Upper lobe of left lung (tissue), 4 donors: Measurements from ENCODE around the gene CDK6.

Source experiments
- CTCF ChIP-seq, 6 experiments: fragments of 450-650 bp in 4 of 6; fragments of 200-600 bp in 2 of 6; sonication (generic) in 2 of 6; IDR thresholded peaks; one replicate each; pipeline ENCODE4 v1.5.1; 2016 to 2019; ENCODE audit warnings: antibody characterized with exemption in 6 of 6
- EP300 ChIP-seq, 4 donors: sonication (generic); formaldehyde crosslinking; IDR thresholded peaks; one replicate each; pipeline ENCODE4 v1.5.1; 2017; ENCODE audit warnings: antibody characterized with exemption in 4 of 4, control low read depth in 2 of 4
- POLR2A ChIP-seq, 4 donors: fragments of 450-650 bp; IDR thresholded peaks; one replicate each; pipeline ENCODE4 v1.5.1; 2016 to 2017; ENCODE audit warnings: antibody characterized with exemption in 4 of 4, mild to moderate bottlenecking in 2 of 4

GRCh38 chr7:92730808-92731207 lies 105.6 kb downstream of the CDK6 start:
- no peak for TF ChIP-seq CTCF (IDR thresholded peaks at IDR 0.05)
- TF ChIP-seq EP300 (IDR thresholded peaks at IDR 0.05), result no peak
- TF ChIP-seq POLR2A (IDR thresholded peaks at IDR 0.05), result no peak
